ENCODE results near the gene CACNB1. TPM values are rescaled to one million over a fixed set of nuclear protein-coding genes. Genes with fewer than 3 reads are reported as not detected.
"Not testable (repeated sequence)": the region's sequence is repeated elsewhere in the genome, so short reads cannot be mapped to it uniquely, and the experiment has no call there.

The CACNB1 gene
- total RNA-seq, 1 donor from 2014 or later = 0.99 TPM

DNA sequence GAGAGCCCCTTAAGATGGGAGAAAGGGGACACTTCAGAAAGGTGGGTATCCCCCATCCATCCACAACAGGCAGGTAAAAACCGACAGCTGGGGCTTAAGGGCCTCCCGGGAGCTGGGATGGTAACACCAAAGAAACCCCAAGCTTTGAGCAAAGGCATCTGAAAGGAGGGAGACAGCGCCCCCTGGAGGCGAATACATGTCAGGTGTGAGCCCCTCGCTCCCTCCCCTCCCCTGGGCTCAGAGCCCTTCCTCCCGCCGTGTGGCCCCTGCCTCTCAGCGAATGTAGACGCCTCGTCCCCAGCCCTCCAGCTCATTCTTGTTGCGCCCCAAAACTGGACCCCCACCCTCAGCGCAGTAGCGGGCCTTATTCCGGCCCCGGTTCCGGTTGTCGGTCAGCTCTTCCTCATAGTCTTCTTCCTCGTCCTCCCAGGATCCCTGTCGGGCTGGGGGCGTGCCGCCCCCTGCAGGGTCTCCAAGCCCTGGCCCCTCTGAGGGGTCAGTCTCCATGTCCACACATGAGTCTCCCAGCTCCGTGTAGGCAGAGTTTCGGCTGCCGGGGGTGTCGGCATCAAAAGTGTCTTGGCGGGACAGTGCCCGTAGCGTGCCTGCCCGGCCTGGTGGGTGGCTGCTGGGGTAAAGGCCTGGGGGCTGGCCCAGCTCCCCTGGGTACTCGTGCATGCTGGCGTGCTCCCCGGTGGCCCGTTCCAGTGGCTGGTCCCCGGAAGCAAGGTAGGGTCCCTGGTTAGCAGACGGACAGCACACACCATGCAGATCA lies 22.4 kb downstream of the CACNB1 start:
- peak; percentile 60 to 75 for DNase-seq (ENCODE audit: low read depth in 2 of 2)

GRCh38 chr17:39173526-39174274 lies 23.8 kb downstream of the CACNB1 start:
- DNase-seq (ENCODE audit: low read depth in 2 of 2) = no peak

DNA sequence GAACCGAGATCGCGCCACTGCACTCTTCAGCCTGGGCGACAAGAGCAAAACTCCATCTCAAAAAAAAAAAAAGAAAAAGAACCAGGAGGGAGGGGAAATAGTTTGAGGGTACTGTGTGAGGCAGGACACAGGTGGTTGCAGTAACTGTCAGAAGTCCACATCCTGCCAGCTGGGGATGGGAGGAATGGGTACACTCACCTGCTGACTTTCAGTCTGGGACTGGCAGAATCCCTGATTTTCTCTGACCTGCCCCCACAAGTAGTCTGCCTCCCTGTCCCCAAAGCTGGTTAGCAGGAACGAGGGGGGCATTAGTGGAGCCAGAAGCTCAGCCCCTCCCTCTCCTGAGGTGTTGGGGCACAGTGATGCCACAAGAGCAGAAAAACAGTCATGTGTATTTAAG lies 24.4 kb downstream of the CACNB1 start:
- no peak for DNase-seq (ENCODE audit: low read depth in 2 of 2)

DNA sequence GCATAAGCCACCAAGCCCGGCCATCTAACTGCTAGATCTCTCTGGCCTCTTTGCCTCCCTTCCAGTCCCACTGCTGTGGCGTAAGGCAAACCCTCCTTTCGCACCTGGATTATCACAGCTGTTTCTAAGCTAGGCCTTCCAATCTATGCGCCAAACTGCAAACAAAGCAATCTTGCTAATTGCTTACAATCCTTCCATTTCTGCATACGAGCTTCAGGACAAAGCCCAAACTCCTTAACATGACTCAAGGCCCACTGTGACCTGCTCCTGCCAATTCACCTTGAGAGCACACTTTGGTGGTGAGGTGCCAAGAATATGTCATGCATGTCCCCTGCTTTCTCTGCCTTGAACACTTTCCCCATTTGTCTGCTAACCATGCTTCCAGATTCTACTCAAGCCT lies 25.5 kb downstream of the CACNB1 start:
- no peak for DNase-seq (ENCODE audit: low read depth in 2 of 2)

DNA sequence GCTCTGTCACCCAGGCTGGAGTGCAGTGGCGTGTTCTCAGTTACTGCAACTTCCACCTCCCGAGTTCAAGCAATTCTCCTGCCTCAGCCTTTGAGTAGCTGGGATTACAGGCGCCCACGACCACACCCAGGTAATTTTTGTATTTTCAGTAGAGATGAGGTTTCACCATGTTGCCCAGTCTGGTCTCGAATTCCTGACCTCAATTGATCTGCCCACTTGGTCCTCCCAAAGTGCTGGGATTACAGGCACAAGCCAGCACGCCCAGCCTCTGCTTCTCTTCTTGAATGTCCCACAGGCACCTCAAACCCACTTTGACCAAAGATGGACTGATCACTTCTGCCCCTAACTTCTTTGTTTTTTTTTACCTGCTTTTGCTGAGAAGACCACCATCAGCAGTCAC lies 26.9 kb downstream of the CACNB1 start:
- DNase-seq (ENCODE audit: low read depth in 2 of 2) = no peak

DNA sequence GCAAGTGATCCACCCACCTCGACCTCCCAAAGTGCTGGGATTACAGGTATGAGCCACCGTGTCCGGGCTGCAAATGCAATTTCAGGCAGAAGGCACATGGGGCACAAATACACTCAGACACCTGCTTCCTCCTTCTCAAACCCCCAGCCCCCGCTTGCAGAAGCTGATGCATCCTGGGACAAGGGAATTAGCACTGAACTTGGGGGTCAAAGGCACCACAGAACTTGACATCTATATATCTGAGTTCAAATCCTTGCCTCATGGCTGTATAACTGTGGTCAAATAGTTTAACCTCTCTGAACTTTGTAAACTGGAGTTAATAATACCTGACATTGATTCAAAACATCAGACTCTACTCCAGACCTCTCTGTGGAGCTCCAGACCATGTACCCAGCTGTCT lies 27.4 kb downstream of the CACNB1 start:
- DNase-seq (ENCODE audit: low read depth in 2 of 2) = no peak

DNA sequence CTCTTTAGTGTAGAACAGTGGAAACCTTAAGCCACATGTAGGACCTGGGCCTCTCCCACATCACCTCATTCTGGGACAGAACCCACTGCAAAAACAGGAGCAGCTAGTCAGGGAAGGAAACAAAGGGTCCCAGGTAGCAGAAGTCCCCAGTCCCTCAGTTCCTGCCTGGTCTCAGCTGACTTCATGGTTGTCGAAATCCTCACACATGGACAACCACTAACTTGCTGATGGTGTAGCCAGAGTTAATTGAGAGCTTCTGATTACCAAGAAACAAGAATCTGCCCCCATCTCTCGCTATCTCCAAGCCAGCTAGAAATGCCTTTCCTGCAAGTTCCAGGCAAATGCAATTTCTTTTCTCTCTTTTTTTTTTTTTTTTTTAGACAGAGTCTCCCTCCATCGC lies 28.0 kb downstream of the CACNB1 start:
- no peak for DNase-seq (ENCODE audit: low read depth in 2 of 2)

DNA sequence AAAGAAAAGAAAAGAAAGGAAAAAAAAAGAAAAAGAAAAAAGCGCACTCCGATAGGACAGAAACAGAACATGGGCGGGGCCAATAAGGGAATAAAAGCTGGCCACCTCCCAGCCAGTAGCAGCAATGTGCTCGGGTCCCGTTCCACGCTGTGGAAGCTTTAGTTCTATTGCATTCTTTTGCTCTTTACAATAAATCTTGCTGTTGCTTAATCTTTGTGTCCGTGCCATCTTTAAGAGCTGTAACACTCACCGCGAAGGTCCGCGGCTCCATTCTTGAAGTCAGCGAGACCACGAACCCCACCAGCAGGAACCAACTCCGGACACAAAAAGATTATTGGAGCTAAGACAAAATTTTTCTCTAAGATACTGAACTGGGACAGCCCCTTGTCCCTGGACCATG lies 28.4 kb downstream of the CACNB1 start:
- no peak for DNase-seq (ENCODE audit: low read depth in 2 of 2)

DNA sequence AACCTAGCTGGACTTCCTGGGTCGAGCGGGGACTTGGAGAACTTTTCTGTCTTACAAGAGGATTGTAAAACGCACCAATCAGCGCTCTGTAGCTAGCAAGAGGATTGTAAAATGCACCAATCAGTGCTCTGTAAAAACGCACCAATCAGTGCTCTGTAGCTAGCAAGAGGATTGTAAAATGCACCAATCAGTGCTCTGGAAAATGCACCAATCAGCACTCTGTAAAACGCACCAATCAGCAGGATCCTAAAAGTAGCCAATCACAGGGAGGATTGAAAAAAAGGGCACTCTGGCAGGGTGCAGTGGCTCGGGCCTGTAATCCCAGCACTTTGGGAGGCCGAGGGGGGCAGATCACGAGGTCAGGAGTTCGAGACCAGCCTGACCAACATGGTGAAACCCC lies 29.0 kb downstream of the CACNB1 start:
- not testable (repeated sequence) for DNase-seq (ENCODE audit: low read depth in 2 of 2)

DNA sequence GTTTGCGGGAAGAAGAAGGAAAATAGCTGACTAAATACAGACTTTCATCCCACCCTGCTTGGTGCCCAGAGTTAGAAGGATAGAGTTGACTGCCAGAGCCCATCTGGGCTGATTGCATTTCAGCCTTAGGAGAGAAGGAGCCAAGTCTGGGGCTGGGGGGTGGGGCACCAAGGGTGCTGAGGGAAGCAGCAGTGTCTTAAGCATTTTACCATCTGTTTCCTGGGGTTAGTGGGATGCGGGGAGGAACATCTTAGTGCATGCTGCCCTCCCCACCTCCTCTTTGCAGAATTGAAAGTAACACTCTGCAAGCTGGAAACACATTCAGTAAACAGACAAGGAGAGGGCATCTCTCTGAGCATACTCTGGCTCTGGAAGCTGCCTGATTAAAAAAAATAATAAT lies 30.0 kb downstream of the CACNB1 start:
- DNase-seq (ENCODE audit: low read depth in 2 of 2) = no peak

DNA sequence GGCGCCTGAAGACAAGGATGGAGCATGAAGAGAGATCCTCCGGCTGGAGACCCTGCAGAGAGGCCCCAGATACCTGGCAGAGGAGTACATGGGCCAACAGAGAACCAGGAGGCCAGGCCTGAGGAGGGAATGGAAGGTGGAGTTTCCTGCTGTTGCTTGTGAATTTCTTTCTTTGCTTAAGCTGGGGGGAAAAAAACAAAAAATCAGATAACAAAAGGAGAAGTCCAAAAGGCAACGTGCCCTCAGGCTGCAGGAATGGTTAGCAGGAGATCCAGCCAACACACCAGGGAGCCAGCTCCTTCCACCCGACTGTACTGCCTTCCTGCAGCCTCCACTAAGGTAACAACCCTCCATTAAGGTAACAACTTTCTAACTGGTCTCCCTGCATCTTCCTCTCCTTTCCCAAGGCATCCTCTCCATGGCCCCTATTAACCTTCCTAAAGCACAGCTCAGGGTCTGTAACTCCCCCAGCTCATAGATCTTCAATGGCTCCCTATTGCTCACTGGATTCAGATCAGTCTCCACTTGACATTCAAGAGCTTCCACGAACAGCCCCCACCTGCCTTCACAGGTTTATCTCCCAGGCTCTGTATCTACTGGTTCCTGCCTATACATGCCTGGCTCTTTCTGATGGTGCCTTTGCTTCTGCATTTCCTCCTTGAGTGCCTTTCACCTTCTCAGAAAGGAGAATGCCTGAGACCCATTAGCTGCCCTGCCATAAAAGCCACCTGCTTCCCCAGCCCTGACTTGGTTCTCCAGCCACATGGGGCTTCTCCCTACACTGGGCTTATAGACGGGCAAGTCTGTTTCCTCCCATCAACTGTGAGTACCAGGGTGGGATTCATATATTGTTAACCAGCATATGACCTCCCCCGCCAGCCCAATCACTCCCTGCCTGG lies 30.8 kb downstream of the CACNB1 start:
- DNase-seq (ENCODE audit: low read depth in 2 of 2) = no peak

GRCh38 chr17:39165841-39166349 lies 31.6 kb downstream of the CACNB1 start, which contains the start of gene ARL5C:
TSS of gene ARL5C (minus strand) at chr17:39166161. CDS start at chr17:39165760, 401 bp downstream.
- DNase-seq (ENCODE audit: low read depth in 2 of 2) = no peak

DNA sequence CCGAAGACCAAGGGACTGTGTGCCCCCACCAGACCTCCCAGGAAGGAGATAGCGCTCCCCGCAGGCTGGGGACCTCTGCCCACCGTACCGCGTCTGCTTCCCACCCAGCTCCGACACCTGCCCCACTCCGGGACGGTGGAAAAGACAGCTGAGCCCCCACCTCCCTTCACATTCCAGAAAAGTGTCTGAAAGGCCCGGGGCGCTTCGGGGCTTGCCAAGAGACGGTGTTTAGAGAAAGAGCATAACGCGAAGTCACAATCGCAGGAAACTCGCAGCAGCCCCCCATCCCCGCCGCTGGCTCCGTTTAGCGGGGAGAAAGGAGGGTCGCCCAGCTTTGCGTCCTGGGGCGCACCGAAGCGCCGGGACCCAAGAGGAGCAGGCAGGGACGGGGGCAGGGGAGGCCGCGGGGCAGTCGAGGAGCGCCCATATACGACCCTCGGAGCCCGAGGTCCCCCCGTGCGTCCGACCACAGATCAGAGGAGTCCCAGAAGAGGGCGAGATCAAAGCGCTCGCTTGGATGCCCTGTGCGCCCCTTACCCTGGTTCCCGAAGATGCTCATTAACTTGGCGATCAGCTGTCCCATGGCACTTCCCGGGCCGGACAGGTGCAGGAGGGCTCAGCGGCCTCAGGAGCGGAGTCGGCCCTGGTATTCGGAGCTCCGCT lies 32.2 kb downstream of the CACNB1 start:
- DNase-seq (ENCODE audit: low read depth in 2 of 2) = no peak

DNA sequence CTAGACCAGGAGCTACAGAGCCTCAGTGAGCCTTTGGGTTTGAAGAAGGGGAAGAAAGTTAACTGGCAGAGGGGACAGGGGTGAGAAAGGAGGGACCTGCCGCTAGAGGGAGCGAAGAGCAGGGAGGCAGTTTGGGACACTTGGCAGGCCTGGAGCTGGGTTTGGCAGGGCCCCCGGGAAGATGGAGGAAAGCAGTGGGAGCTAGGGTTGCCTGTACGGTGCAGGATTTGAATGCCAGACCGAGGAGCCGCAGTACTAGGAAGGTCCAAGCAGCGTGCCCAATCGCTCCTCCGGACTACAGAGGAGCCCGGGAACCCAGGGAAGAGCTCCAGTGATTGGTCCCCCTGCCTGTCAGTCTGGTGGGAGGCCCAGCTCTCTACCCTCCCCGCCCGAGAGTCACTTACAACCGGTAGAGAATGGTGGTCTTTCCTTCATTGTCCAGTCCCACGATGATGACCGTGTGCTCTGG lies 32.8 kb downstream of the CACNB1 start:
- DNase-seq (ENCODE audit: low read depth in 2 of 2) = peak; percentile 86 to 92

- DNase-seq (ENCODE audit: low read depth in 2 of 2) = no peak
Observed at GRCh38 chr17:39161962-39162361, 35.5 kb downstream of the CACNB1 start.

- DNase-seq (ENCODE audit: low read depth in 2 of 2) = no peak
Observed at GRCh38 chr17:39158623-39159022, 38.8 kb downstream of the CACNB1 start.

- no peak for DNase-seq (ENCODE audit: low read depth in 2 of 2)
Observed at GRCh38 chr17:39156491-39156890, 41.0 kb downstream of the CACNB1 start.

- no peak for DNase-seq (ENCODE audit: low read depth in 2 of 2)
Observed at GRCh38 chr17:39155654-39156053, 41.8 kb downstream of the CACNB1 start.

DNA sequence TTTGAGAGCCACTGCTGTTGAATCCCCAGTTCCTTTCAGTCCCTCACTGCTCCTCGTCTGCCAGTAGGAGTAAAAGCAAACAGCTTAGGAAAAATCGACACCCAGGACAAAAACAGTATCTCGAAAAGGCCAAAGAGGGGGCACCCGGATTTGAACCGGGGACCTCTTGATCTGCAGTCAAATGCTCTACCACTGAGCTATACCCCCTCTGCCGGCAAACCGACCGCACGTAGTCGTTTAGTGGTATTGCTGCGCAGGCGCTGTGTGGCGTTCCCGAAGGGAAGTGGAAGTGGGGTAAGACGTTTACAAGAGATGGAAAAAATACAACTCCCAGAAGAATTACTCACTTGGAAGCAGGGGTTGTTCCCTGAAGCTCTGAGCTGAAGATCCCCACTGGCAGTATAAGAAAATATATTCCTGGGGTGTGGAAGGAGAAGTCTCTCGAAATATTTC lies 43.8 kb downstream of the CACNB1 start:
- DNase-seq (ENCODE audit: low read depth in 2 of 2) = peak; percentile 91

DNA sequence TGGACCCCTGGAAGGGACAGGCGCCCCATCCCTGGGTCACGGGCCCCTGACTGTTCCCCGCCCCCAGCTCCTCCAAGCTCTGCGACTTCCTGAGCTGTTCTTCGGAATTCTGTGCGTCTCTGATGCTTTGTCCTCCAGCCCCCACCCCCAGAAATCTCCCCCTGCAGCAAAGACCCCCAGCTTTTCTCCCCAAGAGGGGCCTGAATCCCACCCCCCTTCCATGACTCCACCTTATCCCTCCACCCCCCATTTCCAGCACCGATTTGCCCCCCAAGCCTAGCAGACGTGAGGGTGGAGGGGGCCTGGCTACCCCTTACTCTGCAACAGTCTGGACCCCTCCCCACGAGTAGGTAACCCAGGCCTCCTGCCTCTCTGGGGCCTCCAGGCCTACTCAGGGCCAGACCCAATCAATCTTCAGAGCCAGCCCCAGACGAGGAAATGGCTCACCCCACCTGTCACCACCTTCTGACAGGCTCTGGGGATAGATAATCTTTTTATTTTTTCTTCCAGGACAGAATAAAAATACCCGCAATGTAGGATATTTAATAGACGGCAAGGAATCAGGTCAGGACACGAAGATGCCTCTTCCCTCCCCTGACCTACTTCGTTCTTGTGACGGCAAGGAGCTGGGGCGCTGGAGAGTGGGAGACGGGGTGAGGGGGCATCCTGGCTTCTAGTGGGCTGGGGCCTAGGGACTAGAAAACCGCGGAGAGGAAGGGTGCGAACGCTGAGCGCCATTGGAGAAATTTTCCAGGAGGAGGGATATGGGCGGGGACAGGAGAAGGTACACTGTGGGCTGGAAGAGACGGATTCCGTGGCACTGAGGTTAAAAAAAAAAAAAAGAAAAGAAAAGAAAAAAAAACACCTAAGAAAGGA lies 45.3 kb downstream of the CACNB1 start:
- no peak for DNase-seq (ENCODE audit: low read depth in 2 of 2)
